Upper lobe of left lung (tissue), 4 donors: ENCODE results near the gene PNRC2.

Source experiments
- POLR2A ChIP-seq, 4 donors: fragments of 450-650 bp; IDR thresholded peaks; one replicate each; pipeline ENCODE4 v1.5.1; 2016 to 2017; ENCODE audit warnings: antibody characterized with exemption in 4 of 4, mild to moderate bottlenecking in 2 of 4
- POLR2AphosphoS5 ChIP-seq, 2 donors: sonication (generic); formaldehyde crosslinking; IDR thresholded peaks; one replicate each; pipeline ENCODE4 v1.5.1; 2017; ENCODE audit warnings: antibody characterized with exemption in 2 of 2
- TF ChIP-seq, protein P1 (sequence below), 6 experiments: fragments of 450-650 bp in 4 of 6; fragments of 200-600 bp in 2 of 6; sonication (generic) in 2 of 6; IDR thresholded peaks; one replicate each; pipeline ENCODE4 v1.5.1; 2016 to 2019; ENCODE audit warnings: antibody characterized with exemption in 6 of 6

DNA sequence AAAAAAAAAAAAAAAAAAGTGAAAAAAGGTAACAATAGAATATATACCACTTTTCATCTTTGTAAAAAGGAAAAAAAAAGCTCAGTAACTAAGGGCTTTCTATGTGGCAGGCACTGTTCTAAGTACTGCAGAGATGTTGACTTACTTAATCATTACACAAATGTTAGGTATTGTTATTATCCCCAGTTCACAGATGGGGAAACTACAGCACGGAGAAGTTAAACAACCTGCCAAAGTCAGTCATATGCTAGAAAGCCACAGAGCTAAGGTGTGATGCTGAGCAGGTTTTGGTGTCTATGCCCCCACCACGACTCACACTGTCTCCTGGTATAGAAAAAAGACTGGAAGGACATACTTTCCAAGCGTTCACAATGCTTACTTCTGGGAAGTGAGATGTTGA is 6.6 kb upstream of the PNRC2 start:
- TF ChIP-seq, protein P1, sequence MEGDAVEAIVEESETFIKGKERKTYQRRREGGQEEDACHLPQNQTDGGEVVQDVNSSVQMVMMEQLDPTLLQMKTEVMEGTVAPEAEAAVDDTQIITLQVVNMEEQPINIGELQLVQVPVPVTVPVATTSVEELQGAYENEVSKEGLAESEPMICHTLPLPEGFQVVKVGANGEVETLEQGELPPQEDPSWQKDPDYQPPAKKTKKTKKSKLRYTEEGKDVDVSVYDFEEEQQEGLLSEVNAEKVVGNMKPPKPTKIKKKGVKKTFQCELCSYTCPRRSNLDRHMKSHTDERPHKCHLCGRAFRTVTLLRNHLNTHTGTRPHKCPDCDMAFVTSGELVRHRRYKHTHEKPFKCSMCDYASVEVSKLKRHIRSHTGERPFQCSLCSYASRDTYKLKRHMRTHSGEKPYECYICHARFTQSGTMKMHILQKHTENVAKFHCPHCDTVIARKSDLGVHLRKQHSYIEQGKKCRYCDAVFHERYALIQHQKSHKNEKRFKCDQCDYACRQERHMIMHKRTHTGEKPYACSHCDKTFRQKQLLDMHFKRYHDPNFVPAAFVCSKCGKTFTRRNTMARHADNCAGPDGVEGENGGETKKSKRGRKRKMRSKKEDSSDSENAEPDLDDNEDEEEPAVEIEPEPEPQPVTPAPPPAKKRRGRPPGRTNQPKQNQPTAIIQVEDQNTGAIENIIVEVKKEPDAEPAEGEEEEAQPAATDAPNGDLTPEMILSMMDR (IDR thresholded peaks at IDR 0.05) = no peak
- no peak for TF ChIP-seq POLR2A (IDR thresholded peaks at IDR 0.05)
- TF ChIP-seq POLR2AphosphoS5 (IDR thresholded peaks at IDR 0.05) = no peak
